ENCODE data around the gene PTH1R. TPM values are rescaled to one million over a fixed set of nuclear protein-coding genes. Genes with fewer than 3 reads are reported as not detected.

The PTH1R gene
- total RNA-seq, 2 donors from 2014 or later, result not detected

DNA sequence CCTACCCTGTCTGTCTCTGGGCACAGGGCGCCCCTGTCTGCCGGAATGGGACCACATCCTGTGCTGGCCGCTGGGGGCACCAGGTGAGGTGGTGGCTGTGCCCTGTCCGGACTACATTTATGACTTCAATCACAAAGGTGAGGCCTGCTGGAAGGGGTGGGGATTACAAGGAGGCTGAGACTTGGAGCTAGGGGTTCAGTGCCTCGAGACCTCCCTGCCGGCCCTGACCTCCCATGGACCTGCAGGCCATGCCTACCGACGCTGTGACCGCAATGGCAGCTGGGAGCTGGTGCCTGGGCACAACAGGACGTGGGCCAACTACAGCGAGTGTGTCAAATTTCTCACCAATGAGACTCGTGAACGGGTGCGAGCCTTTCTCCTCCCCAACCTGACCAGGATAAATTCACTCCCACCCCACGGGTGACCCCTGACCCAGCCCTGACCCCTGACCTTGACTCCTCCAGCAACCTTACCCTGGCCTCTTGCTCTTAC is 20.4 kb downstream of the PTH1R start:
- no peaks in the 10 kb centered on the region for H3K9me3 Mint-ChIP-seq
- H3K36me3 Mint-ChIP-seq, result no peaks in the 10 kb centered on the region
- ATAC-seq (no peak), DNase-seq (ENCODE audit: low spot score in 2 of 2) (no peak)
- H3K27ac Mint-ChIP-seq, result no peak overlapping the region

DNA sequence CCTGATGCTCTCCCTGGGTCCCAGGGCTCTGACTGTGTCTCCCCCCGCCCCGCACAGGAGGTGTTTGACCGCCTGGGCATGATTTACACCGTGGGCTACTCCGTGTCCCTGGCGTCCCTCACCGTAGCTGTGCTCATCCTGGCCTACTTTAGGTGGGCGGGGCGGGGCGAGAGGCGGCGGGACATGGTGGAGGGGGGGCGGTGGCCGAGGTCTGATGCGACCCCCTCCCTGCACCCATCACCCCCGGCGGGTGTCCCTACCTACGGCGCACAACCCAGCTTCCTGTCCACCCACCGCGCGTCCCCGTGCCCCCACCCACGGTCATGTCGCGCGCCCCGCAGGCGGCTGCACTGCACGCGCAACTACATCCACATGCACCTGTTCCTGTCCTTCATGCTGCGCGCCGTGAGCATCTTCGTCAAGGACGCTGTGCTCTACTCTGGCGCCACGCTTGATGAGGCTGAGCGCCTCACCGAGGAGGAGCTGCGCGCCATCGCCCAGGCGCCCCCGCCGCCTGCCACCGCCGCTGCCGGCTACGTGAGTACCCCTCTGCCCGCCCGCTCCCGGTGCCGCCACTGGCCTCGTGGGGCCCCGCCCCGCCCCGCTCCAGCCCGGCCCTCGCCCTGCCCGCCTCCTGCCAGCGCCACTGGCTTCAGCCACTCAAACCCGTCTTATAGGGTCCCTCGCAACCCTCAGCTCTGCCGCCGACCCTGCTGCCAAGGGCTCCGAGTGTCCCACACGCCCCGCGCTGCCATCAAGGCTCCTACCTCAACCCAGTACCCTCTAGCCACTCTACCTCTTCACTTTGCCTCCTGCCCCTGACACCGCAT is 21.0 kb downstream of the PTH1R start:
- Mint-ChIP-seq H3K9me3 (no peaks in the 10 kb centered on the region), H3K27ac (no peak overlapping the region), H3K36me3 (no peaks in the 10 kb centered on the region)
- DNase-seq (ENCODE audit: low spot score in 2 of 2), result no peak
- no peak for ATAC-seq

DNA sequence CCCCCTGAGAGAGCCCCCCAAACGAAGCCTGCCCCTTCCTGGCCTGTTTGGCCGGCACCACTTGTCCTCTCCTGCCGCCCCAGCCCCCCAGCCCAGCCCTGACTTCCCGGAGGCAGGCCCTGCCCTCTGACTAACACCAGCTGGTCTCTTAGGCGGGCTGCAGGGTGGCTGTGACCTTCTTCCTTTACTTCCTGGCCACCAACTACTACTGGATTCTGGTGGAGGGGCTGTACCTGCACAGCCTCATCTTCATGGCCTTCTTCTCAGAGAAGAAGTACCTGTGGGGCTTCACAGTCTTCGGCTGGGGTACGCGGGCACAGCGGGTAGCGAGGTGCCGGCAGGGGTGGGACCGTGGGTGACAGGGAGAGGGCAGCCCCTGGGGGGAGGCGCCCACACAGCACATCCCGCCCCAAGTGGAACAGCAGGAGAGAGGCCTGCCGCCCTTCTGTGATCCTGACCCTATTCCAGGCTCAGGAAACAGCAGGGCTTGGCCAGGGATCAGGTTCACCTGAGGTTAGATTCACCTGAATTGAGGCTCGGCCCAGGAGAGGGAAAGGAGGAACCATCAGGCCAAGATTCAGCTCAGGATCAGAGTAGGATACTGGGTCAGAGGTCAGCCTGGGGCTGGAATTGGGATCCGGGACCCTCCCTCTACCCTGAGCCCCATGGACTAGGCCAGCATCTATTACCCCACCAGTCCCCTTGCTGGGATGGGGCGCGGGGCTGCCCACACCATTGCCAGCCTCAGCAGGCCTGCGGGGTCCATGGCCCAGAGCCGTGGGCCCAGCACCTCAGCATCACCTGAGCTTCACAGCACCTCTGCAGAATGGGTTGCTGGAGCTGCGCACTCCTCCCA is 21.9 kb downstream of the PTH1R start:
- Mint-ChIP-seq H3K9me3 (no peaks in the 10 kb centered on the region), H3K27ac (no peak overlapping the region), H3K36me3 (no peaks in the 10 kb centered on the region)
- no peak for DNase-seq (ENCODE audit: low spot score in 2 of 2)
- ATAC-seq, result no peak

DNA sequence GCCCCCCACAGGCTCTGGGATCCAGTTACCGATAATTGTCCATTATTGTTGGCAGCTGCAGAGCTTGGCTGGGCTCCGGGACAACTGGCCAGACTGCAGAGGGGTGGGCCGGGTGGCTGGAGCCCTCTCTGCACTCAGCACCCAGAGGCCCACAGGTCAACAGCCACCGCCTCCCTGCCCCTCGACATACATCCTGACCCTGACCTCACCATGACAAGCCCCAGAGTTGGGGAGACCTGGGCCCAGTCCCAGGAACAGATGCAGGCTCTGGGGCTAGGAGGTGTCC is 22.4 kb downstream of the PTH1R start:
- no peak for DNase-seq (ENCODE audit: low spot score in 2 of 2)
- no peak overlapping the region for H3K27ac Mint-ChIP-seq
- H3K9me3 Mint-ChIP-seq, result no peaks in the 10 kb centered on the region
- ATAC-seq, result no peak
- H3K36me3 Mint-ChIP-seq, result no peaks in the 10 kb centered on the region

GRCh38 chr3:46900356-46900755 is 22.8 kb downstream of the PTH1R start:
- DNase-seq (ENCODE audit: low spot score in 2 of 2) (no peak), ATAC-seq (no peak)
- Mint-ChIP-seq H3K9me3 (no peaks in the 10 kb centered on the region), H3K27ac (no peak overlapping the region), H3K36me3 (no peaks in the 10 kb centered on the region)

DNA sequence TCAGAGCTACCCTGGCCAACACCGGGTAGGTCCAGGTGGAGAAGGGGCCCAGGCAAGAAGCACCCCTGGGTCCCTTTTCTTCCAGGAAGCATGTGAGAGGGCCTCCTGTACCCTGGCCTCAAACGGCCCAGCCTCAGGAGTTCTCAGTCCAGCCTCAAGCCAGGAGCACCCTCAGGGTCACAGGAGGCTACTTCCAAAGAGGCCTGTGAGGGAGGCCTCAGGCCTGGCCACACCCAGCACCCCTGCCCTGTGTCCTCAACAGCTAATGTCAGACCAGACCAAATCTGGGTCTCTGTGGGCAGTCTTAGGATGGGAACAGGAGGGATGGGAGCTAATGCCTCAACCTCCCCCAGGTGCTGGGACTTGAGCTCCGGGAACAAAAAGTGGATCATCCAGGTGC is 23.5 kb downstream of the PTH1R start:
- no peak for ATAC-seq
- H3K9me3 Mint-ChIP-seq, result no peaks in the 10 kb centered on the region
- no peaks in the 10 kb centered on the region for H3K36me3 Mint-ChIP-seq
- no peak for DNase-seq (ENCODE audit: low spot score in 2 of 2)
- H3K27ac Mint-ChIP-seq, result no peak overlapping the region

GRCh38 chr3:46901591-46902187 is 24.2 kb downstream of the PTH1R start:
- ATAC-seq (no peak), DNase-seq (ENCODE audit: low spot score in 2 of 2) (no peak)
- Mint-ChIP-seq H3K27ac (no peak overlapping the region), H3K9me3 (no peaks in the 10 kb centered on the region), H3K36me3 (no peaks in the 10 kb centered on the region)

GRCh38 chr3:46902188-46902631 is 24.7 kb downstream of the PTH1R start:
- no peak for DNase-seq (ENCODE audit: low spot score in 2 of 2)
- no peak overlapping the region for H3K27ac Mint-ChIP-seq
- ATAC-seq, result no peak
- no peaks in the 10 kb centered on the region for H3K36me3 Mint-ChIP-seq
- H3K9me3 Mint-ChIP-seq, result no peaks in the 10 kb centered on the region

GRCh38 chr3:46903341-46904302 is 26.1 kb downstream of the PTH1R start:
- H3K27ac Mint-ChIP-seq, result peak overlapping the region in 1 of 2 donors; percentile 70
- H3K36me3 Mint-ChIP-seq, result no peaks in the 10 kb centered on the region
- no peaks in the 10 kb centered on the region for H3K9me3 Mint-ChIP-seq
- ATAC-seq (peak in 1 of 2 donors; percentile 41), DNase-seq (ENCODE audit: low spot score in 2 of 2) (no peak)

DNA sequence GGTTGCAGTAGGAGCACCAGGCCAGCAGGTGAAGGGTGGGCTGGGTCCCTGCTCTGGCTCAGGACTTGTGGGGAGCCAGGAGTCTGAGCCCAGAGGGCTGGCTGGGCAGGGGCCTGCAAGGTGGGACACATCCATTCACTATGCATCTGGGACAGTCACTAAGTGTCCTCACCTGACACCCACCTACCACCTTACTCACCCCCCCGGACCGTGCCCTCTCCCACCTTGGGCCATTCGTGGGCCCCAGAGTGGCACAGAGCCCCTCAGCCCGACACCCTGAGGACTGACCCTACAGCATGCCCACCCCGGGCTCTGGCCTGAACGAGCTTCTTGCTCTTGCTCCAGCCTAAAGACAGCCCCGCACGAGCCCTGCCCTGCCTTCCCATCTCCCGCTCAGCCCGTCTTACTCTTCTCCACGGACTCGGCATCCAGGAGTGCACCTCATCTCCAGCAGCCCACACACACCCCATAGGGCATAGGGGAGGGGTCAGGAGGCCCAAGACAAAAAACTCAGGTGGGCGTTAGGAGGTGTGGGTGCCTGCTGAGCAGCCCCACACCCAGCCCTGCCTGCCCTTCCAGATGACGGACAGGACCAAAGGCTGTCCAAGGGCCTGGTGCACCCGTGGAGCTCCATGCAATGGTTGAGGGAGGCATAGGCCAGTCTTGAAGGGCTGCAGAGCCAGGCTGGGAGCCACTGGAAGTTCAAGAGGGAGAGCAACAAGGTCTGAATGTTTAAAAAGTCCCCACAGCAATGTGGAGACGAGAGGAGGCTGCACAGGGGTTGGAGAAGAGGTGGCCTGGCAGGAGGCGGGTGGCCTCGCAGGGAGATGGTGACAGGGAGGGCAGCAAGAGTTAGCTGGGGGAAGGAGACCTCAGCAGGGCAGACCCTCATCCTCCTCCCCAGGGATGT is 27.0 kb downstream of the PTH1R start:
- DNase-seq (ENCODE audit: low spot score in 2 of 2) (no peak), ATAC-seq (no peak)
- H3K36me3 Mint-ChIP-seq, result no peaks in the 10 kb centered on the region
- H3K9me3 Mint-ChIP-seq, result no peaks in the 10 kb centered on the region
- no peak overlapping the region for H3K27ac Mint-ChIP-seq

- no peak overlapping the region for H3K27ac Mint-ChIP-seq
- H3K36me3 Mint-ChIP-seq, result no peaks in the 10 kb centered on the region
- no peak for DNase-seq (ENCODE audit: low spot score in 2 of 2)
- no peaks in the 10 kb centered on the region for H3K9me3 Mint-ChIP-seq
- no peak for ATAC-seq
Measured at GRCh38 chr3:46905213-46905560, 27.7 kb downstream of the PTH1R start.

DNA sequence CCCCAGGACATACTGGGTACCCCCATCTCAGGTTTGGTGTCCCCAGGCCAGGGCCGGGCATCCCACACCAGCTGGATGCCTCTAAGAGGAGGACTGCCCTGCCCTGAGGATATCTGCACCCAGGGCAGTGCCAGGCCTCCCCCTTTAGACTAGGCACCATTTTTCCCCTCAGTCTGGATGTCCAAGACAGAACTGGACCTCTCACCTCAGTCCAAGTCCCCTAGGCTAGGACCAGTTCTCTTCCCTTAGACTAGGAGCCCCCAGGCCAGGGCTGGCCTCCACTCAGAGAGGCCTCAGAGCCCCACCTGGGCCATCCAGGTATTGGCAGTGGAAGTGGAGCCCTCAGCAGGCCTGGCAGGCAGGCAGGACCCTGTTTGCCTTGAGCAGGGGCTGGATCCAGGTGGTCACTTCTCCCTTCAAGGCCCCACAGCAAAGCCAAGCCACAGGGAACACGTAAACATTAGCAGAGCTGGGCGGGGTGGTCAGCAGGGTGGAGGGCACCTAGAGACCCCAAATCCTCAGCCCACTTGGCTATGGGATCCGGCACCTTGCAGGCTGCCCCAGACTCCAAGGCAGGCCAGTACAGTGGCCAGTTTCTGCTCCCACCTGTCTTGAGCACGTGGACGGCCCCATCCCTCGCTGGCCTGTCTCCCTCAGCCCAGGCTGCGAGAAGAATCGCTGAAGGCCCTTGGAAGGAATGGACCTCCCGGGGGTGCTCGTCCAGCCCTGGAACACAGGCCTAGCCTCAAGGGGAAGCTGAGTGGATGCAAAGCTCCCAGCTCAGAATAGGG is 28.3 kb downstream of the PTH1R start:
- Mint-ChIP-seq H3K9me3 (no peaks in the 10 kb centered on the region), H3K27ac (no peak overlapping the region), H3K36me3 (no peaks in the 10 kb centered on the region)
- DNase-seq (ENCODE audit: low spot score in 2 of 2) (no peak), ATAC-seq (no peak)

DNA sequence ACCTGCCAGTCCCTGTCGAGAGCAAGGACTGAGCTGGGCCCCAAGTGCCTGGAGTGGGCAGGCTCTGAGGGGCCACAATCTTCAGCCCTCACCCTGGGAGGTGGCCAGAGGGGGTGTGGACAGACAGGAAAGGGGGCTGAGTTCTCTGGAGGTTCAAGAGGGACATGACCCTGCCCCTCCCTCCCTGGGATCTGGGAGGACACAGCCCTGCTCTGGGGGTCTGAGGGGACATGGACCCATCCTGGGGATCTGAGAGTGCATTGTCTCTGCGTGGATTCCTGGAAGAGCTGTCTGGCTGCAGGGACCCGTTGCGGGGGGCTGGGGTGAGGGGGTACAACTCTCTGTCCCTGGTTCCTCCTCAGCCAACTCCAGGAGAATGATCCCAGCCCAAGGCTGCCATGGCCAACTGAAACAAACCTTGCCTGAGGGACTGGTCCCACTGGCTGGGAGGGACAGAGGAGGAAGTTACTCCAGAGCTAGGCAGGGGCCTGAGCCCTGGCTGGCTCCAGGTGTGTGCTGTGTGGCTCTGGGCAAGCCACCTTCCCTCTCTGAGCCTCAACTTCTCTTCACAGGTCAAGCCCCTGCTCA is 29.0 kb downstream of the PTH1R start:
- Mint-ChIP-seq H3K27ac (no peak overlapping the region), H3K36me3 (no peaks in the 10 kb centered on the region), H3K9me3 (no peaks in the 10 kb centered on the region)
- DNase-seq (ENCODE audit: low spot score in 2 of 2), result no peak
- ATAC-seq, result no peak

DNA sequence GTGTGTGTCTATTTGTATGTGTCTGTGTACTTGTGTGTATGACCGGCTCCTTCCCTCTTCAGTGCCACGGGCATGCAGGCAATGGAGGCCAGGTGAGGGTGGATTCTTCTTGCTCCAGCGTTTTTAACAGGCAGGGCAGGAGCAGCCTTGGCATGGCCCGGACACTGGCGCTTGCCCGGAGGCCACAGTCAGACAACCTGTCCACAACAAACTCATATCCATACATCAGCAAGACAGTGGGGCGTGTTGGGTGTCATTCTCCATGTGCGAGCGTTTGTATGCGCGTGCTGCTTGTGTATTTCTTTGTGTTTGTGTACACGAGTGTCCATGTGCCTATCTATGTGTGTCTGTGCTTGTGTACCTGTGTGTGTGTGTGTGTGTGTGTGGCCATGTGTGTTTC is 29.8 kb downstream of the PTH1R start:
- H3K36me3 Mint-ChIP-seq, result no peaks in the 10 kb centered on the region
- no peak overlapping the region for H3K27ac Mint-ChIP-seq
- DNase-seq (ENCODE audit: low spot score in 2 of 2) (no peak), ATAC-seq (no peak)
- no peaks in the 10 kb centered on the region for H3K9me3 Mint-ChIP-seq

DNA sequence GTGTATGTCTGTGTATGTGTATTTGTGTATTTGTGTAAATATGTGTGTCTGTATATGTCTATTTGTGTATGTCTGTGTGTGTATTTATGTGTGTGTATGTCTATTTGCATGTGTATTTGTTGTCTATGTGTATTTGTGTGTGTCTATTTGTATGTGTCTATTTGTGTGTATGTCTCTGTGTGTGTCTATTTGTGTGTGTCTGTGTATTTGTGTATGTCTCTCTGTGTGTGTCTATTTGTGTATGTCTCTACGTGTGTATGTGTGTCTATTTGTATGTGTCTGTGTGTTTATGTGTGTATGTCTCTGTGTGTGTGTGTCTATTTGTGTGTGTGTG is 30.4 kb downstream of the PTH1R start:
- Mint-ChIP-seq H3K36me3 (no peaks in the 10 kb centered on the region), H3K27ac (no peak overlapping the region), H3K9me3 (no peaks in the 10 kb centered on the region)
- ATAC-seq (no peak), DNase-seq (ENCODE audit: low spot score in 2 of 2) (no peak)

All from activated naive CD4-positive, alpha-beta T cell treated with anti-CD3 and anti-CD28 coated beads, Interleukin-2, amount 50 U/mL, for 72 hours (primary cell).